Activated CD8-positive, alpha-beta T cell treated with anti-CD3 and anti-CD28 coated beads for 36 hours (primary cell): Measurements from ENCODE around the gene ZC3H18. TPM values are rescaled to one million over a fixed set of nuclear protein-coding genes. Genes with fewer than 3 reads are reported as not detected.
"Not testable (repeated sequence)": the region's sequence is repeated elsewhere in the genome, so short reads cannot be mapped to it uniquely, and the experiment has no call there.

ENCODE experiments used
- ATAC-seq: fragments of 200-7000 bp; cut with Tn5 transposase; one replicate; pipeline ENCODE4 v1.10.0; 2021; ENCODE audit warnings: mild to moderate bottlenecking, moderate library complexity
- CTCF ChIA-PET: fragments of 350-600 bp; sonication (Branson Sonifier 250); formaldehyde crosslinking; loops from one replicate; lab custom pipeline; 2021; ENCODE audit warnings: antibody characterized with exemption; lab: Charles Lee
- POLR2A ChIA-PET: fragments of 350-600 bp; sonication (Branson Sonifier 250); formaldehyde crosslinking; loops from one replicate; lab custom pipeline; 2021; ENCODE audit warnings: antibody characterized with exemption; lab: Charles Lee
- DNase-seq: peaks from one replicate; pipeline ENCODE4 v3.0.0-alpha.2; 2020
- H3K27ac Mint-ChIP-seq: one replicate; pipeline ENCODE4 v1.8.0; 2021; ENCODE audit warnings: mild to moderate bottlenecking, mixed read lengths
- H3K27me3 Mint-ChIP-seq: one replicate; pipeline ENCODE4 v1.8.0; 2021; ENCODE audit warnings: mixed read lengths
- H3K36me3 Mint-ChIP-seq: one replicate; pipeline ENCODE4 v1.8.0; 2021; ENCODE audit warnings: low read depth, mixed read lengths
- H3K4me1 Mint-ChIP-seq: one replicate; pipeline ENCODE4 v1.8.0; 2021; ENCODE audit warnings: low read depth, mixed read lengths
- H3K4me3 Mint-ChIP-seq: one replicate; pipeline ENCODE4 v1.8.0; 2021; ENCODE audit warnings: mild to moderate bottlenecking, moderate library complexity, mixed read lengths
- H3K9me3 Mint-ChIP-seq: one replicate; pipeline ENCODE4 v1.8.0; 2021; ENCODE audit warnings: mixed read lengths
- intact Hi-C: fragments of 100-400 bp; cut with micrococcal nuclease; formaldehyde crosslinking; loops from one replicate; pipeline ENCODE4 v1.10.0; 2022
- total RNA-seq, 2 experiments: library from RNA; stranded (reverse); gene quantifications; one replicate each; pipeline ENCODE4 v1.2.3, GENCODE V29; 2021
- TF ChIP-seq, protein P1 (sequence below): fragments of 200-600 bp; IDR thresholded peaks from one replicate; pipeline ENCODE4 v1.8.0; 2022; ENCODE audit warnings: antibody characterized with exemption, mild to moderate bottlenecking

ZC3H18 gene
- total RNA-seq, 2 experiments from 2014 or later: 67.7 to 73.5 TPM

DNA sequence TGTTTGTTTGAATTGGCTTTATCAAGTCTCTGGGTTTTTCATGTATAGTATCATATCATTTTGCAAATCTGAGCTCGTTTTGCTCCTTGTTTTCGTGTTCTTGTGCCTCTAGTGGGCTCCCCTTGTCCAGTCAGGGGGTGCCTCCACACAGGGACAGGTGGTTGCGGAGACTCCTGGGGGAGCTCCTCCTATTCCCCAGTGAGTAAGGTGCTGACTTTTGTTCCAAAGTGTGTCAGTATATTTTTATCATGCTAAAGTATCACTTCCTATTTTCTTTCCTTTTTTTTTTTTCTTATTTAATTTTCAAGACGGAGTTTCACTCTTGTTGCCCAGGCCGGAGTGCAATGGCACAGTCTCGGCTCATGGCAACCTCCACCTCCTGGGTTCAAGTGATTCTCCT is 37.9 kb downstream of the ZC3H18 start:
- H3K27ac Mint-ChIP-seq: no peak overlapping the region
- ChIA-PET POLR2A (interaction anchor here (0.6 kb wide), 1 partner anchor 9 kb away, joined by 3 read pairs; no protein-coding TSS in a partner anchor), CTCF (interaction anchor here (1.2 to 1.8 kb wide), 3 partner anchors 12 to 170 kb away, joined by 3 read pairs; no protein-coding TSS in a partner anchor)
- peaks cover 13% of the 10 kb centered on the region for H3K36me3 Mint-ChIP-seq
- no peaks in the 10 kb centered on the region for H3K9me3 Mint-ChIP-seq
- intact Hi-C loops: no loop called here
- no peaks in the 10 kb centered on the region for H3K27me3 Mint-ChIP-seq
- ATAC-seq (no peak), DNase-seq (no peak)
- no peaks in the 10 kb centered on the region for H3K4me1 Mint-ChIP-seq
- H3K4me3 Mint-ChIP-seq: no peak overlapping the region
- TF ChIP-seq, protein P1, sequence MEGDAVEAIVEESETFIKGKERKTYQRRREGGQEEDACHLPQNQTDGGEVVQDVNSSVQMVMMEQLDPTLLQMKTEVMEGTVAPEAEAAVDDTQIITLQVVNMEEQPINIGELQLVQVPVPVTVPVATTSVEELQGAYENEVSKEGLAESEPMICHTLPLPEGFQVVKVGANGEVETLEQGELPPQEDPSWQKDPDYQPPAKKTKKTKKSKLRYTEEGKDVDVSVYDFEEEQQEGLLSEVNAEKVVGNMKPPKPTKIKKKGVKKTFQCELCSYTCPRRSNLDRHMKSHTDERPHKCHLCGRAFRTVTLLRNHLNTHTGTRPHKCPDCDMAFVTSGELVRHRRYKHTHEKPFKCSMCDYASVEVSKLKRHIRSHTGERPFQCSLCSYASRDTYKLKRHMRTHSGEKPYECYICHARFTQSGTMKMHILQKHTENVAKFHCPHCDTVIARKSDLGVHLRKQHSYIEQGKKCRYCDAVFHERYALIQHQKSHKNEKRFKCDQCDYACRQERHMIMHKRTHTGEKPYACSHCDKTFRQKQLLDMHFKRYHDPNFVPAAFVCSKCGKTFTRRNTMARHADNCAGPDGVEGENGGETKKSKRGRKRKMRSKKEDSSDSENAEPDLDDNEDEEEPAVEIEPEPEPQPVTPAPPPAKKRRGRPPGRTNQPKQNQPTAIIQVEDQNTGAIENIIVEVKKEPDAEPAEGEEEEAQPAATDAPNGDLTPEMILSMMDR: no peak

DNA sequence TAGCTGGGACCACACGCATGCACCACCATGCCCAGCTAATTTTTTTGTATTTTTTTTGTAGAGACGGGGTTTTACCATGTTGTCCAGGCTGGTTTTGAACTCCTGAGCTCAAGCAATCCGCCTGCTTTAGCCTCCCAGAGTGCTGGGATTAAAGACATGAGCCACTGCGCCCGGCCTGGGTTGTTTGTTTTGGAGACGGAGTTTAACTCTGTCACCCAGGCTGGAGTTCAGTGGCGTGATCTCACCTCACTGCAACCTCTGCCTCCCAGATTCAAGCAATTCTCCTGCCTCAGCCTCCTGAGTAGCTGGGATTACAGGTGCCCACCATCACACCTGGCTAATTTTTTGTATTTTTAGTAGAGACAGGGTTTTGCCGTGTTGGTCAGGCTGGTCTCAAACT is 39.2 kb downstream of the ZC3H18 start:
- H3K4me3 Mint-ChIP-seq, H3K27me3 Mint-ChIP-seq, H3K4me1 Mint-ChIP-seq, intact Hi-C loops, ATAC-seq, DNase-seq, H3K9me3 Mint-ChIP-seq, H3K27ac Mint-ChIP-seq: not testable (repeated sequence)
- POLR2A ChIA-PET: interaction anchor here (1.3 kb wide), 1 partner anchor 39 kb away, joined by 4 read pairs; no protein-coding TSS in a partner anchor
- CTCF ChIA-PET: interaction anchor here (0.8 to 1.8 kb wide), 6 partner anchors 9 to 76 kb away, joined by 3 to 5 read pairs (median 3); no protein-coding TSS in a partner anchor
- H3K36me3 Mint-ChIP-seq: peaks cover 11% of the 10 kb centered on the region

DNA sequence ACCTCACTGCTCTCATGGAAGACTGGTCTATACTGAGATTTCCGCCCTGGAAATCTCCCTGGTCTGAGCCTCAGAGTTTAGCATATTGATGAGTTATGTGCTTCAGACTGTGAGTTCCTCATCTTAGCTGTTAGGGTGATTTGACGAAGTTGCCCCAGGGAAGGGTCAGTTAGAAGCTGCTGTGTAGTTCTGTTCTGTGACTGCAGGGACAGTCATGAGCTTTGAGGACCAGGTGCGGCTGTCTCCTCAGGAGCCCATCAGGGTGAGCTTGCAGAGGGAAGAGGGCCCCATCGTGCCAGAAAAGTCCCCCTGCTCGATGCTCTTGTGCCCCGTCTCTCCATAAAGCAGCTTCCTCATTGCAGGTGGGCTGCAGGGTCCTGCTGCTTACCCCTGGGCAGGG is 39.9 kb downstream of the ZC3H18 start:
- no peak for ATAC-seq
- ChIA-PET CTCF (interaction anchor here (0.8 to 1.8 kb wide), 6 partner anchors 8 to 75 kb away, joined by 3 to 5 read pairs (median 3); no protein-coding TSS in a partner anchor), POLR2A (interaction anchor here (0.6 to 1.3 kb wide), 2 partner anchors 9 to 39 kb away, joined by 3 to 4 read pairs; no protein-coding TSS in a partner anchor)
- TF ChIP-seq, protein P1: no peak
- no peak overlapping the region for H3K4me3 Mint-ChIP-seq
- no peaks in the 10 kb centered on the region for H3K4me1 Mint-ChIP-seq
- H3K36me3 Mint-ChIP-seq: peaks cover 11% of the 10 kb centered on the region
- DNase-seq: no peak
- H3K27ac Mint-ChIP-seq: no peak overlapping the region
- H3K27me3 Mint-ChIP-seq: no peaks in the 10 kb centered on the region
- intact Hi-C loops: no loop called here
- H3K9me3 Mint-ChIP-seq: no peaks in the 10 kb centered on the region

DNA sequence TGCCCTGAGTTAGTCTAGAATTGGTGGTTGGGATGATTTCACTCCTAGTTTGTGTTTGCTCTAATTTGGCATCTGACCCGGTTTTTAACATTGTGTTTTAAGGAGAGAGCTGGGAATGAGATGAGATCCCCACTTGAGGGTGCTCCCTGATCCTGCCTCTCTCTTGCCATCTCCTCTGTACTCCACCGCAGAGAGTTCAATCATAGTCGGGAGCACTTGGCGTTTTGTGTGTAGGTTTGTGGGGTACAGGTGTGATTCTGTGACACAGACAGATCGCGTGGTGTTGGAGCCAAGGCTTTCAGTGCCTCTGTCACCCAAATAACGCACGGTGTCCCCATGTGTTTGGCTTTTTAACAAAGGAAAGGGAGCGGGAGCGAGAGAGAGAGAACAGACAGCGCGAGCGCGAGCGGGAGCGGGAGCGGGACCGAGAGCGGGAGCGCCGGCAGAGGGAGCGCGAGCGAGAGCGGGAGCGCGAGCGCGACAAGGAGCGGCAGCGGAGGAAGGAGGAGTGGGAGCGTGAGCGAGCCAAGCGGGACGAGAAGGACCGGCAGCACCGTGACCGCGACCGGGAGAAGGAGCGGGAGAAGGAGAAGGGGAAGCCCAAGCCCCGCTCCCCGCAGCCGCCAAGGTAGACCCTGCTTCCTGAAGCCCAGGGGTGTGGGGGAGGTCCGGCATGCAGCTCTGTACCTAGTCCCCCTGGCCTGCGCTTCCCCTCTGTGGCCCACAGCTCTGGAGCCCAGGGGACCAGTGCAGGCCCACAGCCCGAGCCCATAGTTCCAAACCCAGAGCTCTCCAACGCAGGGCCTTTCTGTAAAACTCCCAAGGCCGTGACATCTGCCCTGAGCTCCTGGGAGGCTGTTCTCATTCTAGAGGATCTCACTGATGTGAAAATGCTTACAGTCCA is 41.0 kb downstream of the ZC3H18 start:
- DNase-seq (no peak), ATAC-seq (no peak)
- no peaks in the 10 kb centered on the region for H3K9me3 Mint-ChIP-seq
- no peak overlapping the region for H3K27ac Mint-ChIP-seq
- H3K27me3 Mint-ChIP-seq: no peaks in the 10 kb centered on the region
- H3K4me3 Mint-ChIP-seq: no peak overlapping the region
- ChIA-PET POLR2A (interaction anchor here (0.6 kb wide), 1 partner anchor 10 kb away, joined by 3 read pairs; no protein-coding TSS in a partner anchor), CTCF (interaction anchor here (1.5 kb wide), 1 partner anchor 9 kb away, joined by 4 read pairs; no protein-coding TSS in a partner anchor)
- intact Hi-C loops: no loop called here
- TF ChIP-seq, protein P1: no peak
- H3K4me1 Mint-ChIP-seq: no peaks in the 10 kb centered on the region
- peaks cover 14% of the 10 kb centered on the region for H3K36me3 Mint-ChIP-seq

DNA sequence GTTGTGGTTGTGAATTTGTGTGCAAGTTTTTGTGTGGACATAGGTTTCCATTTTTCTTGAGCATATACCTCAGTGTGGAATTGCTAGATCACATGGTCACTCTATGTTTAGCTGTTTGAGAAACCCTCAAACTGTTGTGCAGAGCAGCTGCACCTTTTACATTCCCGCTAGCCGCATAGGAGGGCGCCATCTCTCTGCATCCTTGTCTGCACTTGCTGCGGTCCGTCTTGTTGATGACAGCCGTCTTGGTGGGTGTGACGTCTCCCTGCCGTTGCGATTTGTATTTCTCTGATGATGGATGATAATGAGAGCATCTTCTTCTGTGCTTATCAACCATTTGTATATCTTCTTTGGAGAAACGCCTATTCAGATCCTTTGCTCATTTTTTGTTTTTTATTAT is 43.1 kb downstream of the ZC3H18 start:
- H3K27ac Mint-ChIP-seq: no peak overlapping the region

More for the DNA sequence above, 43.1 kb downstream of the ZC3H18 start:
- TF ChIP-seq, protein P1: no peak
- ATAC-seq (no peak), DNase-seq (no peak)
- H3K4me1 Mint-ChIP-seq: no peaks in the 10 kb centered on the region
- no peaks in the 10 kb centered on the region for H3K27me3 Mint-ChIP-seq
- CTCF ChIA-PET: no interaction called here
- H3K4me3 Mint-ChIP-seq: no peak overlapping the region
- no peaks in the 10 kb centered on the region for H3K9me3 Mint-ChIP-seq
- POLR2A ChIA-PET: no interaction called here
- intact Hi-C loops: no loop called here
- H3K36me3 Mint-ChIP-seq: peaks cover 13% of the 10 kb centered on the region
